Ectodermal cell (in vitro differentiated cells): ENCODE results near the gene NKD2.

Experiments
- H3K27ac ChIP-seq: 2 replicates; pipeline ENCODE4 v1.7.0; 2013; ENCODE audit warnings: mild to moderate bottlenecking, low read depth, low read length; ENCODE audit not compliant: insufficient read depth, poor library complexity, severe bottlenecking
- H3K27me3 ChIP-seq: 2 replicates; pipeline ENCODE4 v1.7.0; 2013; ENCODE audit warnings: mild to moderate bottlenecking, low read length; ENCODE audit not compliant: insufficient read depth, control insufficient read depth, poor library complexity, severe bottlenecking
- H3K36me3 ChIP-seq: one replicate; pipeline ENCODE4 v1.7.0; 2013; ENCODE audit warnings: low read length; ENCODE audit not compliant: control insufficient read depth, insufficient read depth
- H3K4me1 ChIP-seq: one replicate; pipeline ENCODE4 v1.7.0; 2013; ENCODE audit warnings: low read length; ENCODE audit not compliant: control insufficient read depth, insufficient read depth
- H3K4me3 ChIP-seq: 2 replicates; pipeline ENCODE4 v1.7.0; 2013; ENCODE audit warnings: low read depth, low read length, control low read depth; ENCODE audit not compliant: insufficient read depth
- H3K9me3 ChIP-seq: 2 replicates; pipeline ENCODE4 v1.7.0; 2013; ENCODE audit warnings: mild to moderate bottlenecking, low read length, moderate library complexity; ENCODE audit not compliant: control insufficient read depth
- WGBS, 2 experiments: methylation state at CpG; one replicate each; pipeline ENCODE4 v1.1.7; 2013; ENCODE audit warnings: missing lambda C conversion rate in 2 of 2; 5-methylcytosine and 5-hydroxymethylcytosine counted together

The NKD2 gene

GRCh38 chr5:1006656-1007071, 1.9 kb upstream of the NKD2 start:
- Histone ChIP-seq H3K27ac (no peak overlapping the region), H3K4me1 (peaks cover 3% of the 10 kb centered on the region), H3K9me3 (no peaks in the 10 kb centered on the region), H3K27me3 (peaks cover 81% of the 10 kb centered on the region), H3K36me3 (no peaks in the 10 kb centered on the region), H3K4me3 (no peak overlapping the region)
- 90 to 93% methylated on average over 5 of the region's 5 CpGs for WGBS, 2 experiments

- Histone ChIP-seq H3K36me3 (no peaks in the 10 kb centered on the region), H3K27ac (no peak overlapping the region), H3K27me3 (peaks cover 81% of the 10 kb centered on the region), H3K4me3 (no peak overlapping the region), H3K9me3 (no peaks in the 10 kb centered on the region), H3K4me1 (peaks cover 3% of the 10 kb centered on the region)
- WGBS, 2 experiments = 86 to 88% methylated on average over 17 of the region's 17 CpGs
These were observed 1.4 kb upstream of the NKD2 start for GRCh38 chr5:1007221-1007680.

GRCh38 chr5:1007681-1008450, 736 bp upstream of the NKD2 start:
- H3K4me3 ChIP-seq = no peak overlapping the region
- 77% methylated on average over 23 of the region's 23 CpGs for WGBS, 2 experiments
- H3K36me3 ChIP-seq = no peaks in the 10 kb centered on the region
- peaks cover 3% of the 10 kb centered on the region for H3K4me1 ChIP-seq
- peaks cover 81% of the 10 kb centered on the region for H3K27me3 ChIP-seq
- H3K27ac ChIP-seq = no peak overlapping the region
- H3K9me3 ChIP-seq = no peaks in the 10 kb centered on the region

GRCh38 chr5:1009359-1010180, 968 bp downstream of the NKD2 start:
- no peak overlapping the region for H3K27ac ChIP-seq
- H3K36me3 ChIP-seq = no peaks in the 10 kb centered on the region
- no peaks in the 10 kb centered on the region for H3K9me3 ChIP-seq
- WGBS, 2 experiments = 14 to 15% methylated on average over 70 of the region's 70 CpGs
- peaks cover 64% of the 10 kb centered on the region for H3K27me3 ChIP-seq
- peak overlapping the region; percentile 32 for H3K4me3 ChIP-seq
- peaks cover 3% of the 10 kb centered on the region for H3K4me1 ChIP-seq

- H3K27ac ChIP-seq = no peak overlapping the region
- H3K4me1 ChIP-seq = peaks cover 3% of the 10 kb centered on the region
- H3K36me3 ChIP-seq = no peaks in the 10 kb centered on the region
- H3K9me3 ChIP-seq = no peaks in the 10 kb centered on the region
- H3K4me3 ChIP-seq = no peak overlapping the region
- peaks cover 58% of the 10 kb centered on the region for H3K27me3 ChIP-seq
- 74 to 81% methylated on average over 4 of the region's 4 CpGs for WGBS, 2 experiments
These were observed 1.5 kb downstream of the NKD2 start for GRCh38 chr5:1010181-1010510.

GRCh38 chr5:1010641-1011046, 2.0 kb downstream of the NKD2 start:
- Histone ChIP-seq H3K4me3 (no peak overlapping the region), H3K9me3 (no peaks in the 10 kb centered on the region), H3K27ac (no peak overlapping the region), H3K4me1 (peaks cover 3% of the 10 kb centered on the region), H3K36me3 (no peaks in the 10 kb centered on the region), H3K27me3 (peaks cover 53% of the 10 kb centered on the region)
- 67 to 68% methylated on average over 13 of the region's 13 CpGs for WGBS, 2 experiments

GRCh38 chr5:1011226-1011631, 2.6 kb downstream of the NKD2 start:
- Histone ChIP-seq H3K9me3 (no peaks in the 10 kb centered on the region), H3K4me1 (peaks cover 3% of the 10 kb centered on the region), H3K36me3 (no peaks in the 10 kb centered on the region), H3K4me3 (no peak overlapping the region), H3K27ac (no peak overlapping the region), H3K27me3 (peaks cover 48% of the 10 kb centered on the region)
- 59 to 60% methylated on average over 11 of the region's 11 CpGs for WGBS, 2 experiments

- no peaks in the 10 kb centered on the region for H3K36me3 ChIP-seq
- WGBS, 2 experiments = 92 to 93% methylated on average over 19 of the region's 19 CpGs
- peaks cover 5% of the 10 kb centered on the region for H3K4me1 ChIP-seq
- peaks cover 42% of the 10 kb centered on the region for H3K27me3 ChIP-seq
- H3K4me3 ChIP-seq = no peak overlapping the region
- no peaks in the 10 kb centered on the region for H3K9me3 ChIP-seq
- H3K27ac ChIP-seq = no peak overlapping the region
These were observed 3.2 kb downstream of the NKD2 start for GRCh38 chr5:1011741-1012312.

- Histone ChIP-seq H3K27me3 (peaks cover 36% of the 10 kb centered on the region), H3K27ac (no peak overlapping the region), H3K4me1 (peaks cover 8% of the 10 kb centered on the region), H3K36me3 (no peaks in the 10 kb centered on the region), H3K9me3 (no peaks in the 10 kb centered on the region), H3K4me3 (no peak overlapping the region)
- 94% methylated on average over 12 of the region's 12 CpGs for WGBS, 2 experiments
These were observed 3.8 kb downstream of the NKD2 start for GRCh38 chr5:1012313-1012841.

GRCh38 chr5:1012900-1013237, 4.3 kb downstream of the NKD2 start:
- Histone ChIP-seq H3K4me3 (no peak overlapping the region), H3K36me3 (no peaks in the 10 kb centered on the region), H3K9me3 (no peaks in the 10 kb centered on the region), H3K27me3 (peaks cover 31% of the 10 kb centered on the region), H3K27ac (no peak overlapping the region), H3K4me1 (peaks cover 8% of the 10 kb centered on the region)
- 94 to 96% methylated on average over 7 of the region's 7 CpGs for WGBS, 2 experiments
